GM18499 (cell line): Measurements from ENCODE around the gene NCAM2.

ENCODE experiments used
- ATAC-seq: cut with Tn5 transposase; IDR thresholded peaks from one replicate; pipeline ENCODE4 v1.9.1; 2021; ENCODE audit warnings: moderate number of reproducible peaks; ENCODE audit not compliant: insufficient read depth, unreplicated experiment

NCAM2 gene

DNA sequence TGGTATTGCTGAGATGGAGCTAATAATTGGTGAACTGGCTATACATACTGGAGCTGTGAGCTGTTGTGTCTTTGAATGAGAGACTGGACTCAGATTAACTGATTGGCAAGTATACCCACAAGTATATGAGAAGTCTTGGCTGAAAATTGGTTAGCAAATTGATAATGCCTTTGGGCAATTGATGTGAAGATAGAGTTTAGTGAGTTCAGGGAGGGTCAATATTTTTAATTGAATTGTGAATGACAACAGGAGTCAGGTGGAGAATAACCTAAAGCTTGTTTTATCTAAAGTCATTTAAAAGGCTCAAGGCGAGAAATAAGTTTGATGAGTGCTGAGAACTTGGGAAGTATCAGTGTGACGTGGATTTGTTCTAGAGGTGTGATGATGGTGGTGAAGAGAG lies 27.5 kb downstream of the NCAM2 start:
- ATAC-seq = no peak

DNA sequence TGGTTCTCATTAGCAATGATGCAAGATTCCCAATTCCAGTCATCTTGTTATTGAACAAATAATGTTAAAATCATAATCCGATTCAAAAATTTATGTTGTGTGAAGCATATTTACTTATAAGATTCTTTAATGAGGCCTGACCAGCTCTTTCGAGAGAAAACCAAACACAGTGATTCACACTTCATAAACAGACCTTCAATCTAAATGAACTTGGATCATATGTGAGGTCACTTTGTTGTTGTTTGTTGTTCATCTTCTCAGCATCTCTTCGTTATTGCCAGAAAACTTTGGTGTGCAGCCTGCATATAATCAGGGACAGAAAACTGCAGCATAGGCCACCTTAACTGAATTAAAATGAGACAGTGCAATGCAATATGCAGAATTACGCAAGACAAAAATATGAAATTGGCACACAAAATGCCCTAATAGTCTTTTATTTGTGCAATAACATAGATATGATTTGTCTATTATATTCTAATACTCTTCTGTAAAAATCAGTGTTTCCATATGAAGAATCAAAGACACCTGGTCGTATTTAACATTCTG lies 30.1 kb downstream of the NCAM2 start:
- ATAC-seq = no peak

DNA sequence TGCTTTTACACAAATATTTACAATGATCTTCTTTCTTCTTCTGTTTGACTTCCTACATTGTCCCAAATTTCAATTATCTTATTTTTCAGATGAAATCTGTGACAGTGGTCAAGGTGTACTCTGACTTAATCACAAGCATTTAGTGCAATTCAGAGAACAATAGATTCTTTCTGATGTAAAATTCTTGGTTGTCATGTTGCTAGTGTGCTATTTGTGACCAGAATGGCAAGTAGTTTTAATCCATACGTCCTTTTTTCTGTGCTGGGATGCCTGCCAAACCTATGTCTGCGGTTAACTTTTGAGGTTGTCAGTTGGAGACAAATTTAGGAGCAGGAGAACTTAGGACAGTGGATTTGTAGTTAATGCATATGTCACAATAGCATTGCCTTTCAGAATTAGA lies 31.0 kb downstream of the NCAM2 start:
- ATAC-seq = no peak

DNA sequence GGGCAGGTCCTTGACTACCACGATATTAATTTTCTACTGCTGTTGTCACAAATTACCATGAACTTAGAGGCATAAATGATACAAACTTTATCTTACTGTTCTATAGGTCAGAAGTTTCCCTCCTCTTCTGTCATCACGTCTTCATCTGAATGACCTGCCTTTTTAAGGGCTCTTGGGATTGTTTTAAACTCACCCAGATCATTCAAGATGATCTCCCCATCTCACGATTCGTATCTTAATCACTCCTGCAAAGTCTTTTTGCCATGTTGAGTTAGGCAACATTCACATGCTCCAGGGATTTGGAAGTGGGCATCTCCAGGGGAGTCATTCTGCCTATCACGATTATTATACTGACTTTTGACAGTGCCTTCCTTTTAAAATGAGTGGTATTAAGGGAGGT lies 32.1 kb downstream of the NCAM2 start:
- ATAC-seq = no peak

DNA sequence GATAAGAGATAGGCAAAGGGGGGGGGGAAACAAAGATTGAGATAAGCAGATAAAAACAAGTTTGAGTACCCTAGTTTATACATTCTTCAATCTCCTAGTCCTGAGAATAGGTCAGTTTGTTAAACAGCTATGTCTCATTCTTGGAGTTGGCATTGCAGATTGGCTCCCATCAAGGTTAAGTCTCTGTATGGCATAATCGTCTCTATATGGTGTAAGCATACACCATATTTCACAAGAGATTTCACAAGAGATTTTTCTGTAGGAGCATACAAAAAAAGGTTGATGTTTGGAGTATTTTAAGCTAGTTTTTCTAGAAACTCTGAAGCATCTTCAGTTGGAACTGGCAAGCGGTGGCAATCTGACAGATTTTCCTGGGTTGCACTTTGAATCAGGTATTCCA lies 35.8 kb downstream of the NCAM2 start:
- ATAC-seq = no peak

DNA sequence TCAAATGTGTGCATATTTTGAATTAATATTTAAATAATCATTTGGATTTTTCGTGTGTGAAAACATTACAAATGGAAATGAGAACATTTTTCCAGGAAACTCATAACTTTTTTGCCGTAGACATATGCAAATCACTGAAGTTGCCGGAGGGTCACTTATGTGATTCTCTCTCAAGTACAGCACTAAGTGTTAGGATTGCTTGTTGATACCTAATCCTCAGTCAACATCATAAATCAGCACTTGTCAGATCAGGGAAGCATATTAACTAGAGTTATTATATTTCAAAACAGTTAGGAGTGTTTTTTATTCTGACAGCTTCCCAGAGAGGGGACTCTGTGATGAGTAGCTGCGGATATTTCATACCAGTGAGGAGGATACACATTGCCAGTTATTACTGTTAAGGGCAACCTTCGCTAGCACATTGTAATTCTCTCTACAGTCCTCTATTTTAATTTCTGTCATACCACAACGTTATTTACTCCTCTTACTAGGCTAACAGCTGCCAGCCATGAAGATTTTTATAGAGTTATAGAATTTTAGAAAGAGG lies 41.5 kb downstream of the NCAM2 start:
- no peak for ATAC-seq

DNA sequence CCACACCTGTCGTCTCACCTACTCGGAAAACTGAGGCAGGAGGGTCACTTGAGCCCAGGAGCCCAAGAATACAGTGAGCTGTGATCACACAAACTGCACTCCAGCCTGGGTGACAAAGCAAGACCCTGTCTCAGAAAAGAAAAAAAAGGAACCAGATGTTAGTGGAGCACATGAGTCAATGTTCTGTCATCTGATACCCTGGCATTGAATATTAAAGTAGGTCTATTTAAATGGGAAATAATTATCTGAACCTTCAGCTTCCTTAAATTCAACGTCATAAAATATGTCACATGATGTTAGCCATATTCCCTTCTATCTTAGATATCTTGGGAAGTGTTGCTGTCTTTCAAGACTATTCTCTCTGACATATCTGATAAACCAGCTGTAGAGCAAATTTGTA lies 47.3 kb downstream of the NCAM2 start:
- no peak for ATAC-seq

DNA sequence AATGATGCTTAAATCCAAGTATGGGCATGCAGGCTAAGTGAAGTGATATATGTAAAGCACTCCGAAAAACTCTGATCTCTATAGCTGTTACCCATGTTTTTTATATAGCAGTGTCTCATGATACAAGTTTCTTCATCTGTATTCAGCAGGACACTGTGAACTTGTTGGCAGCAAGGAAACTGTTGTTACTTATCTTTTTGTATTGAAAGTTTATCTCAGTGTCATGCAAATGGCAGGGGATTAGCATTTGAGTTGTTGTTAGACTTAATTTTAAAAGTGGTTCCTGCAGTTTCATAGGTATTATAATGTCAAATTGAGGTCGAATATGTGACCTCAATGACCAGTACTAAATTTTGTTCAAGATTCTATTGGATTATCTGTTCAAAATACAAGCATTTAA lies 47.9 kb downstream of the NCAM2 start:
- ATAC-seq = no peak

DNA sequence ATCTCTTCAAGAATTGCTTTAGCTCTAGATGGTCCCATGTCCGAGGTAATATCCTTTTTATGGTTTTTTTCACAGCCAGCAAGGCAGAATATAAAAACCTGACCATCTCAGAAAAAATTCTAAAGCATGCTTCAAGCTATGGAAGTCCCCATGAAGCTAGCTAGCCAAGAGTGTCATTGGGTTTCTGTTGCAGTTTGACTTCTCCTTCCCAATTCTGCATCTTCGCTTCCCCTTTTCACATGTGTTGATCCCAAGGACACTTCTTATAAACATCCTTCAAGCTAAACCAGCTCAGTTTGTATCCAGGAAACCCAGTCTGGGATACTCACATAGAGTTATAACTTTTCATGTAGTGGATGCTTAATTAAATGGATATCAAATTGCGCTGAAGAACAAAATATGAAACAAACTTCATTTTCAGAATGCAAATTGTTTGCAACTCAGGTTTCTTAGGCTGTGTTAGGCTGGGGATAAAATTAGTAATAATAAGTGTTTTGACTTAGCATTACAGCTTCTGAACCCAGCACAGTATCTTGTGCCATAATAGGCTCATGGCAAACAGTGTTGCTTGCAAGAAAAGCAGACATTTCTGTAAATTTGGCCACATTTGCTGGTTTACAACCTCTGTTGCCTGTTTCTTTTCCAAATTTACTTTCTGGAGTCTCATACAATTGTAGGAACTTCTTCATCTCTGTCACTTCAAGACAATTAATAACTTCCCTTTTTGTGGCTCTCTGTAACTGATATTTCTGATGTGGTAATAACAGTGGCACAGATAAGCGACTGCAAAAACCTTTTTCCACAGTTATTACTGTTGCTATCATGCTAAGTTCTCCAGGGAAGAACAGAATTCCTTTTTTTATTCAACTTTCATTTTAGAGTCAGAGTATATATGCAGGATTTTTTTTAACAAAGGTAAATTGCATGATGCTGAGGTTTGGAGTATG lies 53.2 kb downstream of the NCAM2 start:
- ATAC-seq = peak; percentile 54

DNA sequence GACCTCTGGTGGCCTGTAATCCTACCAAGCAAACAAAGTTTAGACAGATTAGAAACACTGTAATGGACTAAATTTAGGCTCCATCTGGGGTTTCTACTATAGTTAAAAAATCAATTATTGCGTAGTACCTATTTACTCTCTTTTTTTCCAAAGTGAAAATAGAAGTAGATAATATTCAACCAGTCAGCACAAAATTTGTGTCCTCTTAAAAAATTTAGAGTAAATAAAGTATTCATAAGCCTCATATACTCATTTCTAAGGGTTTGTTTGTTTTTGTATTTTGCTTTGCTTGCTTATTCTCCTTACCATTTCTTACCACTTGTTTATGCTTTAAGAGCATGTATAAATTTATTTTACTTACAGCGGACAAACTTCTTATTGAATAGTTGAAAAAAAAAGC lies 54.5 kb downstream of the NCAM2 start:
- no peak for ATAC-seq

DNA sequence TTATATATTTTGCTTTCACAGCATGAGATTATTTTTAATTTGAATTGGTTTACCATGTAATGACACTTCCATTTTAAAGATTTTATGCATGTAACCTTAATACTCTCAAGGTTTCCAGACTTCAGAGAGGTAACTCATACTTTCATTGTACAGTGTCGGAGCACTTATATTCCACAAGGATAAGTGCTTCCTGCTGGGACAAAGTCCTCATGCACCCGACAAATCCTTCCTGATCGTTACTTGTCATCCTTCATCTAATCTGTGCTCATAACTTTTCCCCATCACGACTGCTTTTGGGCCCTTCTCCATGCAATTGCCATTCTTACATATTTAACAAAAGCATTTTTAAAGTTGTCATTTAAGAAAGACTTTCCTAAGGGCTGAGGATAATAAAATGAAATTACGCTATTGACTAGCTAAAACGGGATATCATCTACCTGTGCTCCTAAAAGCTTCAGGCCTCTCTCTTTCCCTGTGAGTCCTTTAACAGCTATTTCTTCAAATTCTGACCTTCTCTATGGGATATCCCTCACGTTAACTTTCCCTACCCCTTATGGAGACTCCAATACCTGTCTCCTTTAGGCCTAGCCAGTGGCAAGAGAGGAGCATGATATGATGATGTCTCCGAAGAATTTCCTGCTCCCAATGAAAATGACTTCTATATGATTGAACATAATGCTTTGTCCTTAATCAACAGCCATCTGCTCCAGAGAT lies 59.3 kb downstream of the NCAM2 start:
- ATAC-seq = no peak

DNA sequence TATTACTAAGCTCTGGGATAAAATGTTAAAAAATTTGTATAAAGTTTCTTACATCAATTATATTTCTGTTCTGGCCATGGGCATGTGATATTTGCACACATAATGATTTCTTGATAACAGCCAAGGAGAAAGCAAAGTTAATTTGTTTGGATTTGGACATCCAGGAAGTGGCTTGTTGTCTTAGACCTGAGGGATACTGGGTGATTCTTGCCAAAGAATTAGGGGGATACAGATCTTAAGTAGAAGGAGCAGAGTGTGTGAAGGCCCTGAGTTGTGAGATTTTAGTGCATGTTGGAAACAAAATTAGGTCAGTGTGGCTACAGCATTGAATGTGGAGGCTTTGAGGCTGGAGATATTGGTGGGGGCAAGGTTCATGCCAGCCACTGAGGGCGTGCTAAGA lies 65.6 kb downstream of the NCAM2 start:
- no peak for ATAC-seq

DNA sequence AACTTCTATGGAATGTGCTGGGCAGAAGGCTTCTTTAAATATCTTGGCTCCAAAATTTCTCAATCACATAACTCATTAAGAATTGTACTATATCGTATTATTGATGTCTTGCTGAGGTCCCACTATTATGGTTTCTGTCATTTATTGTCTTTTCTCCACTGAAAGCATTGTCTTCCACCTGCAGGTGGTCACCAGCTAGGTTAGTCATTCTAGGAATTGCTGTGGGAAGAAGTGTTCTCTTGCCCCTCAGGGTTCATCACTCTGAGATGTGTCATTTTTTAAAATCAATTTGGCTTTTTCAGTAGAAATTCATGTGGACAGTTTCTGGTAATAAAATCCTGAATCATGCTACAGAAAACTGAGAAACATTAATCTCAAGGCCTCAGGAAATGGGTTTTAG lies 66.1 kb downstream of the NCAM2 start:
- ATAC-seq = peak; percentile 52

DNA sequence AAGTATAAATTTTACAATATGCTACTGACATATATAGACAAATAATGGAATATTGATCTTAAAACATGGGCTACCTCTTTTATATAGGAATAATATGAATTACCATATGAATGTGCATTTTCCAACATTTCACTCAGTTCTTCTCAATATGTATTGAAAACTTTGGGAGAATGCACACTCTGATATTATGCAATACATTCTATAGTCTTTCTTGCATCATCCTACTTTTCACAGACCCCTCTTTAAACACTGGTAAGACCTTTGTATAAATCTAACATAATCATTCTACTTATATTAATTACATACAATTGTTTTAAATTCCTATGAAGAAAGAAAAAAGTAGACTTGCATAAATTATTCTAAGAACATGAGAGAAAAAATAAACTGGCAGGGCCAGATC lies 69.2 kb downstream of the NCAM2 start:
- ATAC-seq = no peak

DNA sequence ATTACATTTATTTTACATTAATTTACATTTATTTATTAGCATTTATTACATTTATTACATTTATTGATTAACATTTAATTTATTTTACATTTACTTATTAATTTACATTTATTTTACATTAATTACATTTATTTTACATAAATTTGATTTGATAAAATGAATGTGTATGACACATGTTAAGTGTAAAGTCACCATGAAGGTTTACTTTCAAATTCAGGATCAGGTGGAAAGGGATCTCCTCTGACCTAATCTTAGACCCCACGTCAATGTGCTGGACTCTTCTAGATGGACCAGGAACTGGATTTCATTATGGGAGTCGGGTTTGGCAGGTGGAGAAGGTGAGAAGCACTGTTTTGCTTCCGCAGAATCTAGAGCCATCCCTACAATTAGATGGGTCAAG lies 76.1 kb downstream of the NCAM2 start:
- ATAC-seq = no peak

DNA sequence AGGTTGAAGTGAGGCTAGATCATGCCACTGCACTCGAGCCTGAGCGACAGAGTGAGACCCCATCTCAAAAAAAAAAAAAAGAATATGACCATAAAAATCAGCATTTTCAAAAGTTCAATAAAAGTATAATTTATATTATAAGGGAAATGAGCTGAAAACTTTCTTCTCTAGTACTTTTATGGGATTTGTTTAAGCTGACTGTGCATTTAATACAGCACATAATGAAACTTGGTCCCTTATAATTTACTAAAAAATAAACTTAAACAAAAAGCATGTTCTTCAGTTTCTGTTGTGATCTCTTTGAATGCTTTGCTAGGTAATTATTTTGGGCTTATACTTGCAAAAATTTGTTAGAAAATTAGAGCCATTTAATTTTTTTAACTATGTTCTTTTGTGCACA lies 77.8 kb downstream of the NCAM2 start:
- no peak for ATAC-seq

DNA sequence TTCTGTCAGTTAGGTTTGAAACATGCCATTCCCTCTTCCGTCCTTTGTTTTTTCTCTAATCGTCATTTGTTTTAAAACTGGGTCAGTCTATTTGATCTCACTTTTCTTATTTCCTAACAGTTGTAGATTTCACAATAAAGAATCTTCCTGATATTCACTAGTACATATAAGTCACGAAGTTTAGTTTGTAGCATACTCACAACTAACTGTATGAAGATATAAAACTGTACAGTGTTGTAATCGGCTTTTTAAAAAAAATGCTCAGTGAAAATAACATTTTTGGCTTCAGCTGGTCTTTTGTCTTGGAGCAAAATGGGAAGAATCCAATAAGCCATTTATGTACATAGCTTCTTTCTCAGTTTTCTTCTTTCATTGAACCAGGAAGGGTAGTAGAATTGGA lies 78.3 kb downstream of the NCAM2 start:
- ATAC-seq = no peak

DNA sequence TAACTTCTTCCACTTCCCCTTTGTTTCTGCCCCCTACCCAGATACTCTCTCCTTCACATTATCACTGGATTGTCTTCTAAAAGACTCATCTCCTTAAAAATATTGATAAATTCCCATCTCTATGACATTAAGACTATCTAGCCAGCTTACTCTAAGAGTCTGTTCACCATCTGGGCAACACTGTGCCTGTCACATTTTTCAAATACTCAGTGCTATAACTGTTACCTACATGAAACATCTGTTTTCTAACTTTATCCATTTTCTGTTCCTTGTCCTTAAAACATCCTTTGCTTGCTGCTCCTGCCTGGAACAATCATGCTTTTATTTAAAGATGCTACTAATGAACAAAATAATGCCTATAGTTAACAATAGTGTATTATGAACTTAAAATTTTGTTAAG lies 81.4 kb downstream of the NCAM2 start:
- no peak for ATAC-seq

DNA sequence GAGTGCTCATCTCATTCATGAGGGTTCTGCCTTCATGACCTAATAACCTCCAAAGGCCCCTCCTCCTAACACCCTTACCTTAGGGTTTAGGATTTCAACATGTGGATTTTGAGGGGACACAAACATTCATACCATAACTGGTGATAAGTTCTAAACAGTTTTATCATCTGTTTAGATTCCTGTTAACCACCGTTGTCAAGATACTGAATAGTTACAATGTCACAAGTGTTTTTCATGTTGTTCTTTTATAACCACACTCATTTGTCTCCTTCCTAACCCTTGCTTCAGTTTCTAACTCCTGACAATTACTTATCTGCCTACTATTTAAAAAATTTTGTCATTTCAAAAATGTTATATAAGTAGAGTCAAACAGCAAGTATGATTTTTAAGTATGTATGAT lies 86.0 kb downstream of the NCAM2 start:
- no peak for ATAC-seq

DNA sequence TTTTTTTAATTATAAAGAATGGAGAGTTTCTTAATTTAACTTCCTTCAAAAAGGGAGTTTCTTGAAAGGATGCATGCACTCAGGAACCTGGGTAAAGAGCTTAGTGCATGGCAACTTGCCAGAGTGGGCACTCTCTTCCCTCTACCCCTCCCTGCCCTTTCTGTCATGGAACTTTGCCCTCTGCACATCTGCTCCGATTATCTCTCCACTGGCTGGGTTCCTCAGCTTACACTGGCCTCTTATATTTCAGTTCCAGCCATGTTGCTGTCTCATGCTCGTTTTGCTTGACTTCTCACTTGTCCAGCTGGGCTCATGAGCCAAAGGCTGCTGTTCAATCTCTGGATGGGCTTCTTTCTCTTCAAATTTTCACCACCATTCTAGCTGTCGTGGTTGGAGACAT lies 87.0 kb downstream of the NCAM2 start:
- no peak for ATAC-seq

DNA sequence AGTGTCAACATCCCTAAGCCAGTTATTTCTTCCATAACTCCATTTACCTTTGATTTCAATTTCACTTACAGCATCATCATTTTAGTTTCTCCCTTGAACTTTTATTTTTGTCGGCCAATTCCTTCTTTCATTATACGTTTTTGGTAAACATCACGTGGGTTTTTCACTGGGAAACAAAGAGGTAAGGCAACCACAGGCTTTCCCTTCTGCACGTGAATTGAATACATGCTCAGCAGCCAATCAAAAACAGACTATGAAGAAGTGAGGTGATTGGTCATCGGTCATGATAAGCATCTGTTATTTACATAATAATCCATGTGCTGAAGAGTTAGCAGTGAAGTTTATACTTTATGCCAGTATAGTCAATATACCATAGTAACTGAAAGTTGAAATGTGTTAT lies 98.7 kb downstream of the NCAM2 start:
- ATAC-seq = no peak
